K562 (cell line): Measurements from ENCODE around the gene TTC9C. TPM values are rescaled to one million over a fixed set of nuclear protein-coding genes. Genes with fewer than 3 reads are reported as not detected.

ENCODE experiments used
- CBX8 ChIP-seq: fragments of 200-600 bp; sonication (generic); IDR thresholded peaks from 2 replicates; pipeline ENCODE4 v1.6.1; 2012; ENCODE audit warnings: borderline replicate concordance, mixed run types, low read depth, mild to moderate bottlenecking, moderate library complexity, mixed read lengths, low read length, control low read depth, inconsistent platforms; ENCODE audit not compliant: poor library complexity, severe bottlenecking; ENCODE audit errors: extremely low read depth
- KAT8 ChIP-seq: fragments of 450-650 bp; IDR thresholded peaks from 2 replicates; pipeline ENCODE4 v1.6.1; 2016; ENCODE audit warnings: low read depth, mild to moderate bottlenecking
- MAX ChIP-seq: sonication (generic); formaldehyde crosslinking; IDR thresholded peaks from 2 replicates; pipeline ENCODE4 v1.9.0; 2022; ENCODE audit warnings: mild to moderate bottlenecking, missing genetic modification reagents
- RBM25 ChIP-seq: fragments of 200-400 bp; formaldehyde crosslinking; IDR thresholded peaks from 2 replicates; pipeline ENCODE4 v1.6.1; 2018; ENCODE audit warnings: low read length, low read depth, moderate library complexity; ENCODE audit not compliant: severe bottlenecking
- SFPQ ChIP-seq: fragments of 200-400 bp; formaldehyde crosslinking; IDR thresholded peaks from 2 replicates; pipeline ENCODE4 v1.6.1; 2017; ENCODE audit warnings: mild to moderate bottlenecking, low read depth, low read length, moderate library complexity
- ZBTB49 ChIP-seq: sonication (generic); formaldehyde crosslinking; IDR thresholded peaks from 2 replicates; pipeline ENCODE4 v1.8.0; 2022; ENCODE audit warnings: missing genetic modification reagents, mild to moderate bottlenecking, borderline replicate concordance
- ZNF274 ChIP-seq: IDR thresholded peaks from 2 replicates; pipeline ENCODE4 v1.6.1; 2011; ENCODE audit warnings: low read depth, mild to moderate bottlenecking, low read length, moderate library complexity, borderline replicate concordance
- ZNF280B ChIP-seq: fragments of 250-450 bp; sonication (Bioruptor Pico); IDR thresholded peaks from 2 replicates; pipeline ENCODE4 v1.5.1; 2021; ENCODE audit warnings: mild to moderate bottlenecking
- ZNF407 ChIP-seq: fragments of 450-650 bp; IDR thresholded peaks from 2 replicates; pipeline ENCODE4 v1.6.1; 2016; ENCODE audit warnings: low read depth
- polyA plus RNA-seq, 8 experiments: library from polyadenylated mRNA; depleted of rRNA in 4 of 8; stranded (reverse) in 5 of 8; unstranded in 3 of 8; fragments of >200 nt; fragmentation: Nextera tagmentation in 2 of 8; fragmentation: Illumina TruSeq in 1 of 8; extraction: Ambion mirVana in 2 of 8; extraction: Trizol in 1 of 8; gene quantifications; 2 replicates each; pipeline versions ENCODE4 v1.2.1 to v1.2.3, GENCODE V29; 2011 to 2014; ENCODE audit warnings: inconsistent platforms in 1 of 8, missing spikeins in 1 of 8
- total RNA-seq, 7 experiments: library from RNA; depleted of rRNA in 6 of 7; stranded (reverse); fragments of >200 nt in 6 of 7; fragmentation: Illumina TruSeq in 2 of 7; extraction: Trizol in 2 of 7; gene quantifications; 2 replicates each; pipeline versions ENCODE4 v1.2.1 to v1.2.3, GENCODE V29; 2011 to 2021; ENCODE audit warnings: low replicate concordance in 1 of 7

TTC9C gene
- total and polyA plus RNA-seq, 9 of the 15 experiments (the other 6 are each of a cell fraction or from before 2014, with no cell fraction given), result 32.8 to 59.0 (median 37.1) TPM

- TF ChIP-seq ZNF407, result no peak
- no peak for TF ChIP-seq KAT8
- no peak for TF ChIP-seq RBM25
- TF ChIP-seq ZNF280B (CRISPR knock-in tag), result no peak
- TF ChIP-seq SFPQ, result no peak
- TF ChIP-seq ZBTB49, result no peak
- TF ChIP-seq CBX8, result no peak
- TF ChIP-seq ZNF274, result no peak
- TF ChIP-seq MAX (CRISPR knock-in tag), result 0 out of 2 replicates have a peak, but pooled peaks have one; percentile 12
Observed at GRCh38 chr11:62728171-62728988, at the start of gene TTC9C (continued).
